ENCODE data around the gene TOP1.

DNA sequence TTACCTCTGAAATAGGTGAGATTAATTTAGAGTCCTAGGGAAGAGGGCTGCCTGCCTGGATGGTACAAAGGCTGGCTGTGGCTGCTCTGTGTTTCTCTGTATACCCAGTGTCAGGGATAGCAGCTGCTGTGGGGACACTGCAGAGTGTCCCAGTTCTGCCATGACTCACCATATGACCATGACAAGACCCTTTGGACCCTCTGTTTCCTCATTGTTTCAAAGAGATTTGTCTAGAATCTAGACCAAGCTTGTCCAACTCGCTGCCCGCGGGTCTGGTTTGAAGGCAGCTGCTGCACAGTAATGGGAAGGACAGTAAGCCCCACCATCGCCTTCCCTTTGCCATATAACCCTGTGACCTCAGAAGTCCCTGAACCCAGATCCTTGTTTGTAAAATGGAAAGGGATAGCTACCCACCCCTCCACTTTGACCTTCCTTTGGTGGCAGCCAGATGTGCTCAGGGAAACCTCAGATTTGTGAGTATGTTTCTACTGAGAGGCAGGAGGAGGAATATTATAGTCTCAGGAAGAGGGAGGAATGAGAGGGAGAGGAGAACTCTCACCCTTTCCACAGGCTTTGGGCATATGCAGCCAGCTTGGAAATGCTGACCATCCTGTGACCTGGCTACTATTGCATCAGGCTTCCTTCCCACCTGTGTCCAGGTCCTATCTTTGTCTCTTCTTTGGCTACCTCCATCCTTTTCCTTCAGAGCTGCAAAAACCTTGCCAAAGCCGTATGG is 122.7 kb downstream of the TOP1 start:
- TF ChIP-seq CTCF (IDR thresholded peaks at IDR 0.05) (no peak), POLR2A (IDR thresholded peaks at IDR 0.05) (no peak)

Data from stomach (tissue), 4 donors.